Measurements from ENCODE around the gene SLAMF8. TPM values are rescaled to one million over a fixed set of nuclear protein-coding genes. Genes with fewer than 3 reads are reported as not detected.

The SLAMF8 gene
- total RNA-seq, 1 donor from 2014 or later, result not detected

DNA sequence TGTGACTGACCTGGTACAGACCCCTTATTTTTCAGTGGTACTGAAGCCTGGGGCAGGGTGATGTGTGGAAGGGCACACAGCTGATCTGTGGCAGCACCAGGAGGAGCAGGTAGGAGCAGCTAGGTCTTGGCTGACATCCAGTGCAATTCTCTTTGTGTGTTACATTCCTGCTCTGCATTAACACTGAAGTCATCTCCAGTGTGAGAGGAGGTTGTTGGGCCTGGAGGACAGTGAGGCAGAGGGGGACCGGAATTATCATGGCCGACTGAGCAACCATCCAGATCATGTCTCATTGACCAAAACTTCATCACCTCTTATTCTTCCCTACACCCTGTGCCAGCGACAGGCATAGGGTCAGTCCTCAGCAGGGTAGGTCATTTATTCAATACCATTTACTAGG lies 1.5 kb downstream of the SLAMF8 start:
- Mint-ChIP-seq H3K27me3 (ENCODE audit: low read depth) (peaks cover 28% of the 10 kb centered on the region), H3K4me3 (no peak overlapping the region), H3K4me1 (peaks cover 3% of the 10 kb centered on the region), H3K36me3 (ENCODE audit: low read depth) (no peaks in the 10 kb centered on the region), H3K27ac (ENCODE audit: unreplicated experiment) (no peak overlapping the region), H3K9me3 (no peaks in the 10 kb centered on the region)
- TF ChIP-seq, protein P1, sequence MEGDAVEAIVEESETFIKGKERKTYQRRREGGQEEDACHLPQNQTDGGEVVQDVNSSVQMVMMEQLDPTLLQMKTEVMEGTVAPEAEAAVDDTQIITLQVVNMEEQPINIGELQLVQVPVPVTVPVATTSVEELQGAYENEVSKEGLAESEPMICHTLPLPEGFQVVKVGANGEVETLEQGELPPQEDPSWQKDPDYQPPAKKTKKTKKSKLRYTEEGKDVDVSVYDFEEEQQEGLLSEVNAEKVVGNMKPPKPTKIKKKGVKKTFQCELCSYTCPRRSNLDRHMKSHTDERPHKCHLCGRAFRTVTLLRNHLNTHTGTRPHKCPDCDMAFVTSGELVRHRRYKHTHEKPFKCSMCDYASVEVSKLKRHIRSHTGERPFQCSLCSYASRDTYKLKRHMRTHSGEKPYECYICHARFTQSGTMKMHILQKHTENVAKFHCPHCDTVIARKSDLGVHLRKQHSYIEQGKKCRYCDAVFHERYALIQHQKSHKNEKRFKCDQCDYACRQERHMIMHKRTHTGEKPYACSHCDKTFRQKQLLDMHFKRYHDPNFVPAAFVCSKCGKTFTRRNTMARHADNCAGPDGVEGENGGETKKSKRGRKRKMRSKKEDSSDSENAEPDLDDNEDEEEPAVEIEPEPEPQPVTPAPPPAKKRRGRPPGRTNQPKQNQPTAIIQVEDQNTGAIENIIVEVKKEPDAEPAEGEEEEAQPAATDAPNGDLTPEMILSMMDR (conservative IDR thresholded peaks at IDR 0.05), result no peak
- DNase-seq (ENCODE audit: low read depth, low spot score), result no peak

DNA sequence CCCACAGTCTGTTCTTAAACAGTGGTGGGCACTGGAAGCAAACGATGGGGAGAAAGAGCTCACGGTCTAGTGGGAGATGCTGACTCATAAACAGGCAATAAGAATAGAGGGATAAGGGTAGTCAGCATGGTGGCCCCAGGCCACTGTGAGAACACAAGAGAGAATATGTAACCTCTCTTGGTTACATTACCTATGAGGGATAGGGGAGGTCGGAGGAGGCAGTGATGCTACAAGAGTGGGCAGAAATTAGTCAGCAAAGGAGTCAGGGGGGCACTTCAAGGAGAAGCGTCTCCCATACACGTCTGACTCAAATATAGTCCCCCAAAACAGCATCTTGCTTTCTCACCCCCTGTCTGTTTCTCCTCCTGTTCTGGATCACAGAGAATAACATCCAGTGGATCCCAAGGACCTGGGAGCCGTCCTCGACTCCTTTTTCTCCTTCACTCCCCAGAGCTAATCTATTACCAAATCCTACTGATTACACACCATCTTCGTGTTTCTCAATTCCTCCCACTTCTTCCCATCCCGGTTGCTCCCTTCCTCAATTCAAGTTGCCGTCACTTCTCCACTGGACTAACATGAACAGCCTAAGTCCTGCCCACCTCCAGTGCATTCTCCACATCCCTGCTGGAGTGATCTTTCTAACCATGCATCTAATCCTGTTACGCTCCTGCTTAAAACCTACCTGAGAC lies 2.1 kb downstream of the SLAMF8 start:
- Mint-ChIP-seq H3K27ac (ENCODE audit: unreplicated experiment) (no peak overlapping the region), H3K27me3 (ENCODE audit: low read depth) (peaks cover 24% of the 10 kb centered on the region), H3K36me3 (ENCODE audit: low read depth) (no peaks in the 10 kb centered on the region), H3K4me1 (peaks cover 3% of the 10 kb centered on the region), H3K9me3 (no peaks in the 10 kb centered on the region), H3K4me3 (no peak overlapping the region)
- DNase-seq (ENCODE audit: low read depth, low spot score), result no peak
- TF ChIP-seq, protein P1 (conservative IDR thresholded peaks at IDR 0.05), result no peak

DNA sequence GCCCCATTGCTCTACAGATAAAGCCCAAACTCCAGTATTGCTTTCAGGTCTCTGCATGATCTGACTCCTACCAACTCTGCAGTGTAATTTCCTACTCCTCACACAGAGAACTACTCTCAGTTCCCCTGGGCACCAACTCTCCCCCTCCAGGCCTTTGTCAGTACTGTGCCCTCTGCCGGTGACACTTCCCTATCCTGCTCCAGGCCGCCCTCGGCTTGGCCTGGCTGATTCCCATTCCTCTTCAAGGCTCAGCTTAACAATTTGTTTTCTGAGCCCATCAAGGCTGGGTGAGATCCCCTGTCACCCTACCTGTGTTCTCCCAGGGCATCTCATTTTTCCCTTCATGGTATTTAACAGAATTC lies 2.6 kb downstream of the SLAMF8 start:
- H3K4me3 Mint-ChIP-seq, result no peak overlapping the region
- H3K4me1 Mint-ChIP-seq, result peaks cover 3% of the 10 kb centered on the region
- no peaks in the 10 kb centered on the region for H3K36me3 Mint-ChIP-seq (ENCODE audit: low read depth)
- H3K27ac Mint-ChIP-seq (ENCODE audit: unreplicated experiment), result peak overlapping the region; percentile 36
- peaks cover 21% of the 10 kb centered on the region for H3K27me3 Mint-ChIP-seq (ENCODE audit: low read depth)
- H3K9me3 Mint-ChIP-seq, result no peaks in the 10 kb centered on the region
- TF ChIP-seq, protein P1 (conservative IDR thresholded peaks at IDR 0.05), result peak; percentile 53
- peak; percentile 28 for DNase-seq (ENCODE audit: low read depth, low spot score)

DNA sequence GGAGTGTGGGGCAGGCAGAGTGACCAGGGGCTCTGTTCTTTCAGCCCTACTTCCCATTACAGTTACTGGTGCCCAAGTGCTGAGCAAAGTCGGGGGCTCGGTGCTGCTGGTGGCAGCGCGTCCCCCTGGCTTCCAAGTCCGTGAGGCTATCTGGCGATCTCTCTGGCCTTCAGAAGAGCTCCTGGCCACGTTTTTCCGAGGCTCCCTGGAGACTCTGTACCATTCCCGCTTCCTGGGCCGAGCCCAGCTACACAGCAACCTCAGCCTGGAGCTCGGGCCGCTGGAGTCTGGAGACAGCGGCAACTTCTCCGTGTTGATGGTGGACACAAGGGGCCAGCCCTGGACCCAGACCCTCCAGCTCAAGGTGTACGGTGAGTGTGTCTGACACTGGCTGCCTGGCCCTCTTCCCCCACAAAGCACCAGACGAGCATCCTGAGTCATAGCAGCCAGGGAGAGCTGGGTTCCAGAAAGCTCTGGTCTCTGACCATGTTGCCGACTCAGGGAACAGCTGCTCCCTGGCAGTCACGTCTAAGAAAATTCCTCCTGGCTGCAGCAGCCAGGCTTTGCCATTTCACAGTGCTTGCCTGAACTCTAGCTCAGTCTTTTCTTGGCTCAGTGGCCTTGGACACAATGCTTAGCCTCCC lies 3.3 kb downstream of the SLAMF8 start:
- peaks cover 3% of the 10 kb centered on the region for H3K4me1 Mint-ChIP-seq
- no peak overlapping the region for H3K4me3 Mint-ChIP-seq
- no peaks in the 10 kb centered on the region for H3K36me3 Mint-ChIP-seq (ENCODE audit: low read depth)
- TF ChIP-seq, protein P1 (conservative IDR thresholded peaks at IDR 0.05), result no peak
- peaks cover 14% of the 10 kb centered on the region for H3K27me3 Mint-ChIP-seq (ENCODE audit: low read depth)
- H3K9me3 Mint-ChIP-seq, result no peaks in the 10 kb centered on the region
- DNase-seq (ENCODE audit: low read depth, low spot score), result no peak
- H3K27ac Mint-ChIP-seq (ENCODE audit: unreplicated experiment), result no peak overlapping the region

GRCh38 chr1:159830722-159831121 lies 4.0 kb downstream of the SLAMF8 start:
- Mint-ChIP-seq H3K27ac (ENCODE audit: unreplicated experiment) (no peak overlapping the region), H3K4me3 (no peak overlapping the region), H3K4me1 (peaks cover 3% of the 10 kb centered on the region), H3K36me3 (ENCODE audit: low read depth) (no peaks in the 10 kb centered on the region), H3K9me3 (no peaks in the 10 kb centered on the region), H3K27me3 (ENCODE audit: low read depth) (peaks cover 13% of the 10 kb centered on the region)
- TF ChIP-seq, protein P1 (conservative IDR thresholded peaks at IDR 0.05), result no peak
- no peak for DNase-seq (ENCODE audit: low read depth, low spot score)

Measured in neural crest cell (in vitro differentiated cells).